HepG2 (cell line): ENCODE data around the gene MASP2. TPM values are rescaled to one million over a fixed set of nuclear protein-coding genes. Genes with fewer than 3 reads are reported as not detected.

ENCODE experiments used
- ATM ChIP-seq: fragments of 450-650 bp; IDR thresholded peaks from 2 replicates; pipeline ENCODE4 v1.7.1; 2017; ENCODE audit warnings: mild to moderate bottlenecking, borderline replicate concordance
- BCL6 ChIP-seq: IDR thresholded peaks from 2 replicates; pipeline ENCODE4 v1.6.1; 2016; ENCODE audit warnings: missing genetic modification reagents, missing compliant biosample characterization
- CBX1 ChIP-seq: IDR thresholded peaks from one replicate; pipeline ENCODE4 v1.6.1; 2016; ENCODE audit warnings: antibody characterized with exemption, low read depth
- ERF ChIP-seq: IDR thresholded peaks from 2 replicates; pipeline ENCODE4 v1.6.1; 2018; ENCODE audit warnings: missing biosample characterization, missing genetic modification reagents
- GABPB1 ChIP-seq: IDR thresholded peaks from 2 replicates; pipeline ENCODE4 v1.6.1; 2016; ENCODE audit warnings: mild to moderate bottlenecking, missing genetic modification reagents, moderate library complexity, missing compliant biosample characterization
- HES4 ChIP-seq: sonication (generic); formaldehyde crosslinking; IDR thresholded peaks from 2 replicates; pipeline ENCODE4 v1.9.0; 2021; ENCODE audit warnings: mild to moderate bottlenecking, missing genetic modification reagents, borderline replicate concordance
- HMG20B ChIP-seq: conservative IDR thresholded peaks from 2 replicates; pipeline ENCODE4 v1.6.1; 2016; ENCODE audit warnings: missing genetic modification reagents, missing compliant biosample characterization
- HNF4A ChIP-seq: sonication (generic); formaldehyde crosslinking; IDR thresholded peaks from 2 replicates; pipeline ENCODE4 v1.4.0; 2020; ENCODE audit warnings: missing genetic modification reagents
- MAFG ChIP-seq: sonication (generic); formaldehyde crosslinking; IDR thresholded peaks from 2 replicates; pipeline ENCODE4 v1.5.1; 2020; ENCODE audit warnings: mild to moderate bottlenecking, missing genetic modification reagents
- MTF2 ChIP-seq: sonication (generic); formaldehyde crosslinking; IDR thresholded peaks from 2 replicates; pipeline ENCODE4 v1.5.0; 2020; ENCODE audit warnings: missing genetic modification reagents, borderline replicate concordance
- NAIF1 ChIP-seq: sonication (generic); formaldehyde crosslinking; IDR thresholded peaks from 2 replicates; pipeline ENCODE4 v1.5.0; 2020; ENCODE audit warnings: mild to moderate bottlenecking, missing genetic modification reagents, borderline replicate concordance
- NBN ChIP-seq: fragments of 450-650 bp; conservative IDR thresholded peaks from 2 replicates; pipeline ENCODE4 v1.6.1; 2017
- NRL ChIP-seq: sonication (generic); formaldehyde crosslinking; IDR thresholded peaks from 2 replicates; pipeline ENCODE4 v1.5.0; 2020; ENCODE audit warnings: missing genetic modification reagents, mild to moderate bottlenecking, moderate library complexity, borderline replicate concordance
- ONECUT2 ChIP-seq: sonication (generic); formaldehyde crosslinking; IDR thresholded peaks from 2 replicates; pipeline ENCODE4 v1.4.0; 2020; ENCODE audit warnings: missing genetic modification reagents
- PAX8 ChIP-seq: sonication (generic); formaldehyde crosslinking; IDR thresholded peaks from 2 replicates; pipeline ENCODE4 v1.8.0; 2022; ENCODE audit warnings: mild to moderate bottlenecking, missing genetic modification reagents, borderline replicate concordance
- POLR2AphosphoS2 ChIP-seq: IDR thresholded peaks from 2 replicates; pipeline ENCODE4 v1.6.1; 2011; ENCODE audit warnings: low read depth, low read length, improper control_type of control experiment
- RBM22 ChIP-seq: fragments of 200-400 bp; formaldehyde crosslinking; optimal IDR thresholded peaks from 2 replicates; pipeline ENCODE3; 2017; ENCODE audit warnings: mild to moderate bottlenecking, low read length, moderate library complexity
- SALL2 ChIP-seq: sonication (generic); formaldehyde crosslinking; IDR thresholded peaks from 2 replicates; pipeline ENCODE4 v1.8.1; 2023; ENCODE audit warnings: mild to moderate bottlenecking, missing genetic modification reagents, inconsistent platforms
- SOX6 ChIP-seq, 2 experiments: fragments of 450-650 bp in 1 of 2; sonication (generic) in 1 of 2; formaldehyde crosslinking in 1 of 2; IDR thresholded peaks; 2 replicates each; pipeline versions ENCODE4 v1.4.0 to v1.6.1; 2017 to 2020; ENCODE audit warnings: antibody characterized with exemption in 1 of 2, mild to moderate bottlenecking in 1 of 2, missing genetic modification reagents in 1 of 2
- TCF7L2 ChIP-seq: IDR thresholded peaks from 2 replicates; pipeline ENCODE4 v1.6.1; 2011; ENCODE audit warnings: mild to moderate bottlenecking, low read depth, low read length, moderate library complexity
- TGIF2 ChIP-seq: IDR thresholded peaks from 2 replicates; pipeline ENCODE4 v1.6.1; 2016; ENCODE audit warnings: control low read depth, missing compliant biosample characterization
- ZBTB3 ChIP-seq: sonication (generic); formaldehyde crosslinking; IDR thresholded peaks from 2 replicates; pipeline ENCODE4 v1.4.0; 2020; ENCODE audit warnings: low read depth, mild to moderate bottlenecking, moderate library complexity, missing genetic modification reagents, borderline replicate concordance
- ZFP36 ChIP-seq: fragments of 150-350 bp; IDR thresholded peaks from 2 replicates; pipeline ENCODE4 v1.6.1; 2018; ENCODE audit warnings: borderline replicate concordance, low read length, low read depth; ENCODE audit not compliant: partially characterized antibody
- ZNF101 ChIP-seq: sonication (generic); formaldehyde crosslinking; IDR thresholded peaks from 2 replicates; pipeline ENCODE4 v1.4.0; 2020; ENCODE audit warnings: mild to moderate bottlenecking, low read depth, missing genetic modification reagents, borderline replicate concordance
- ZNF205 ChIP-seq: IDR thresholded peaks from 2 replicates; pipeline ENCODE4 v1.6.1; 2018; ENCODE audit warnings: missing biosample characterization, missing genetic modification reagents
- ZNF207 ChIP-seq: fragments of 450-650 bp; IDR thresholded peaks from 2 replicates; pipeline ENCODE4 v1.6.1; 2016; ENCODE audit warnings: antibody characterized with exemption, borderline replicate concordance
- ZNF256 ChIP-seq: sonication (generic); formaldehyde crosslinking; conservative IDR thresholded peaks from 2 replicates; pipeline ENCODE4 v1.4.0; 2020; ENCODE audit warnings: missing genetic modification reagents
- ZNF263 ChIP-seq: sonication (generic); formaldehyde crosslinking; IDR thresholded peaks from 2 replicates; pipeline ENCODE4 v1.4.0; 2020; ENCODE audit warnings: missing genetic modification reagents
- ZNF503 ChIP-seq: sonication (generic); formaldehyde crosslinking; IDR thresholded peaks from 2 replicates; pipeline ENCODE4 v1.4.0; 2020; ENCODE audit warnings: missing genetic modification reagents
- ZNF562 ChIP-seq: sonication (generic); formaldehyde crosslinking; IDR thresholded peaks from 2 replicates; pipeline ENCODE4 v1.8.0; 2022; ENCODE audit warnings: missing genetic modification reagents, borderline replicate concordance
- ZNF782 ChIP-seq: sonication (generic); formaldehyde crosslinking; IDR thresholded peaks from 2 replicates; pipeline ENCODE4 v1.4.0; 2020; ENCODE audit warnings: missing genetic modification reagents, mild to moderate bottlenecking, borderline replicate concordance
- ZNF816 ChIP-seq: sonication (generic); formaldehyde crosslinking; IDR thresholded peaks from 2 replicates; pipeline ENCODE4 v1.8.0; 2022; ENCODE audit warnings: missing genetic modification reagents, mild to moderate bottlenecking, borderline replicate concordance
- polyA plus RNA-seq, 8 experiments: library from polyadenylated mRNA; depleted of rRNA in 3 of 8; stranded (reverse) in 7 of 8; unstranded in 1 of 8; fragments of >200 nt; fragmentation: Illumina TruSeq in 4 of 8; extraction: Trizol in 4 of 8; gene quantifications; 2 replicates each; pipeline versions ENCODE4 v1.2.1 to v1.2.3, GENCODE V29; 2011 to 2016; ENCODE audit warnings: low read depth in 4 of 8, missing spikeins in 1 of 8, mixed read lengths in 1 of 8; ENCODE audit not compliant: insufficient read depth in 1 of 8
- total RNA-seq, 5 experiments: library from RNA; depleted of rRNA; stranded (reverse); fragments of >200 nt; fragmentation: Illumina TruSeq; extraction: Trizol; gene quantifications; 2 replicates each; pipeline ENCODE4 v1.2.3, GENCODE V29; 2016; ENCODE audit warnings: low read depth in 1 of 5
- TF ChIP-seq, protein P1 (sequence below): sonication (generic); formaldehyde crosslinking; IDR thresholded peaks from 2 replicates; pipeline ENCODE4 v1.4.0; 2020; ENCODE audit warnings: missing genetic modification reagents

MASP2 gene
- total and polyA plus RNA-seq, 2 of the 13 experiments (the other 11 are each of a cell fraction or from before 2014, with no cell fraction given), result 7.1 to 11.8 TPM

- TF ChIP-seq ZFP36 (no peak), NRL (CRISPR knock-in tag) (0 out of 2 replicates have a peak, but pooled peaks have one; percentile 30), ZNF562 (no peak), TGIF2 (peak; percentile 89), NBN (no peak), ZNF782 (no peak), ZNF816 (CRISPR knock-in tag) (no peak), HNF4A (peak; percentile 31; the same call in 1 of the 2 replicates), SALL2 (CRISPR knock-in tag) (no peak), RBM22 (no peak), MAFG (CRISPR knock-in tag) (no peak), ZBTB3 (CRISPR knock-in tag) (no peak), ZNF503 (CRISPR knock-in tag) (0 out of 2 replicates have a peak, but pooled peaks have one; percentile 49), ZNF205 (CRISPR knock-in tag) (no peak), CBX1 (no peak), SOX6 (IDR thresholded peaks at IDR 0.05) (no peak), SOX6 (CRISPR knock-in tag; IDR thresholded peaks at IDR 0.05) (peak; percentile 62), HES4 (CRISPR knock-in tag) (no peak), NAIF1 (CRISPR knock-in tag) (no peak), HMG20B (CRISPR knock-in tag) (0 out of 2 replicates have a peak, but pooled peaks have one; percentile 18), PAX8 (no peak), POLR2AphosphoS2 (no peak), TCF7L2 (no peak), ZNF207 (no peak), ZNF101 (CRISPR knock-in tag) (no peak), MTF2 (CRISPR knock-in tag) (no peak), BCL6 (CRISPR knock-in tag) (peak; percentile 29; the same call in 1 of the 2 replicates), GABPB1 (CRISPR knock-in tag) (no peak), ATM (no peak), ZNF256 (CRISPR knock-in tag) (no peak), ERF (CRISPR knock-in tag) (no peak), ONECUT2 (0 out of 2 replicates have a peak, but pooled peaks have one; percentile 8), ZNF263 (CRISPR knock-in tag) (no peak)
- TF ChIP-seq, protein P1, sequence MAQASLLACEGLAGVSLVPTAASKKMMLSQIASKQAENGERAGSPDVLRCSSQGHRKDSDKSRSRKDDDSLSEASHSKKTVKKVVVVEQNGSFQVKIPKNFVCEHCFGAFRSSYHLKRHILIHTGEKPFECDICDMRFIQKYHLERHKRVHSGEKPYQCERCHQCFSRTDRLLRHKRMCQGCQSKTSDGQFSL (CRISPR knock-in tag), result no peak
Measured at GRCh38 chr1:10979483-10979920, 67.5 kb downstream of the MASP2 start (continued).
